SH-SY5Y (cell line): ENCODE measurements around the gene ATP8B4.

Experiments used
- GATA2 ChIP-seq: IDR thresholded peaks from 2 replicates; pipeline ENCODE4 v1.6.1; 2011; ENCODE audit warnings: mild to moderate bottlenecking, low read depth, low read length
- GATA3 ChIP-seq: IDR thresholded peaks from 2 replicates; pipeline ENCODE4 v1.6.1; 2011; ENCODE audit warnings: low read depth, mild to moderate bottlenecking, low read length, moderate library complexity

GRCh38 chr15:49953421-49953820, 165.6 kb downstream of the ATP8B4 start:
- TF ChIP-seq GATA2 = no peak
- TF ChIP-seq GATA3 = no peak
